Measurements from ENCODE around the gene FUZ.

Gene FUZ

DNA sequence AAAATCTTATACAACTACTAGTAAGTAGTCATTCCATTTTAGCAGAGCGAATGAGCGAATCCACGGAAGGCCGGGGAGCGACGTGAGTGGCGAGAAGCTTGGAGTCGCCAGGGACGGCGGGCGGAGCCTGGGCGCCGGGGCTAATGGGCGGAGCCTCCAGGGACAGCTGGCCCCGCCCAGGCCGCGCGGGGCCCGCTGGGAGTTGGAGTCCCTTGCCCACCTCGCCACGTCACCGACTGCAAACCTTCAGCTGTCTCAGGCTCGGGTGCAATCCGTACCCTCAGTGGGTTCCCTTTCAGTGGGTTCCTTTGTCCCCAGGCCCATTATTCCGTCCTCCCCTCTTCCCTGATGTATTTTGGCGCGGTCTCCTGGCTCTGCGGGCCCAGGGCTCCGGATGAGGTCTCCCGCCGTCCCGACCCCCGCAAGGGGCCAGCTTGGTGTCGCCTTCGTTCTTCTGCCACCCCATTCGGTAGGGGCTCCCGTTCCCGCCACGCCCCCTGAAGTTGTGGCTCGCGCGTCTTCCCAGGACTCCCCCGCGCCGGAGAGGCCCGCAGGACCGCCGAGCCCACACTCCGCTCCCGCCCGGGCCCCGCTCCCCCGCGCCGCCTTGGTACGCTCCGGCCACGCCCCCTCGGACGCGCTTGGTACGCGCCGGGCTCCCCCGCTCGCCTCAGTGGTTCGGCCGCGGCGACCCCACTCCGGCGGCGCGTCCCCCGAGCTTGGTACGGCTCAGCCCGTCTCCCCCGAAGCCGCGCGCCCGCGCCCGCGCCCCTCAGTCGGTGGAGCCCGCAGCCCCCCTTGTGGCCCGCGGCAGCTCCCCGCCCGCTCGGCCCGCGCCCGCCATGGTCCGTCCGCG is 37.6 kb upstream of the FUZ start, which contains the start of gene PTOV1:
TSS of gene PTOV1 (plus strand) at position 673 of the 856 bp plus-strand sequence.
- no peak for FAIRE-seq

DNA sequence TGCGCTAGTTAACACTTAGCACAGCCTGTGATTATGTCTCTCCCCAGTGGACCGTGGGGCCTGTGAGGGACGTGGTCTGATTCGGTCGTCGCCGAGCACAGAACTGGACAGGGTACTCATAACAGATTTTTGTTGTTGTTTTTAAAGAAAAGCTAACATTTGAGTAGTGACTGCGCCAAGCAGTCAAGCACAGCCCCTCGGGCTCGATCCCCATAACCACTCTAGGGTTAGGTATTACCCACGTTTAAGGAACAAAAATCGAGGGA is 37.1 kb upstream of the FUZ start:
- FAIRE-seq = no peak

GRCh38 chr19:49849433-49850220 is 36.5 kb upstream of the FUZ start:
- no peak for FAIRE-seq

GRCh38 chr19:49848938-49849337 is 35.8 kb upstream of the FUZ start:
- no peak for FAIRE-seq

- no peak for FAIRE-seq
Measured at GRCh38 chr19:49847731-49848696, 34.9 kb upstream of the FUZ start.

GRCh38 chr19:49846408-49846807 is 33.3 kb upstream of the FUZ start:
- no peak for FAIRE-seq

DNA sequence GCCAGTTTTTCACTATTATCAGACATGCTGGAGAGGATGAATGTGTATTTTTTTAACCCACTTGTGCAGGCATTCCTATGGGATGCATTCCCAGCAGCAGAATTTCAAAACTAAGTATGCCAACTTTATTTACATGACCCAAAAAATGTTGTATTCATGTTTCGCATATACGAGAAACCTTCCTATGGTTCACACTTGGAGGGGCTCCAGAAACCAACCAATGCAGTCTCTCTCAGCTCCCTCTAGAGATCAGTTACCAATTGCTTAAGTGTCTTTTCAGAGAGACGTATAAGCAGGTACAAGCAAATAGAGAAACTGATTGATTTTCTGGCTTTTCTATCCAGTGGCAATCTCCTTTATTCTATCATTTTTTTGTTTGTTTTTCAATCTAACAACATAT is 32.3 kb upstream of the FUZ start:
- FAIRE-seq = no peak

GRCh38 chr19:49844138-49845095 is 31.3 kb upstream of the FUZ start:
- FAIRE-seq = no peak

- no peak for FAIRE-seq
Measured at GRCh38 chr19:49843265-49843664, 30.2 kb upstream of the FUZ start.

DNA sequence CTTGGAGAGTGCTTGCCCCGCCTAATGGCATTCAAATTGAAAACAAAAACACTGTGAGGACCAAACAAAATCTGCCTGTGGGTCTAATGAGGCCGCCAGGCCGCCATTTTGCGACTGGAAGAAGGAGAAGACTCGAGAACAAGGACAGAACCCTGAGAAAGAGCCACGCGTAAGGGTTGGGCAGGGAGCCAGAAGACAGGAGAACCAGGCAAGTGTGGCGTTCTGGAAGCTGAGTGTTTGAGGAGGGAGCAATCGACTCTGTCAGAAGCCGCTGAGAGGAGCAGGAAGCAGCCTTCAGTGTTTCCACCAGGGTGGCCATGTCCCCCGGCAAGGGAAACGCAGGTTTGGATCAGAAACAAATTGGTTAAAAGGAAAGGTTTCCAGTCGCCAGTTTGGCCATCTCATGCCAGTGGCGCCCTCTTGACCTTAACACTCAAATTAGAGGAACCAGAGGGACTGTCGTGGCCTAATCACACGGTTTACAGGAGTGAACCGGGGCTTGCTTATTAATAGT is 27.7 kb upstream of the FUZ start:
- no peak for FAIRE-seq

DNA sequence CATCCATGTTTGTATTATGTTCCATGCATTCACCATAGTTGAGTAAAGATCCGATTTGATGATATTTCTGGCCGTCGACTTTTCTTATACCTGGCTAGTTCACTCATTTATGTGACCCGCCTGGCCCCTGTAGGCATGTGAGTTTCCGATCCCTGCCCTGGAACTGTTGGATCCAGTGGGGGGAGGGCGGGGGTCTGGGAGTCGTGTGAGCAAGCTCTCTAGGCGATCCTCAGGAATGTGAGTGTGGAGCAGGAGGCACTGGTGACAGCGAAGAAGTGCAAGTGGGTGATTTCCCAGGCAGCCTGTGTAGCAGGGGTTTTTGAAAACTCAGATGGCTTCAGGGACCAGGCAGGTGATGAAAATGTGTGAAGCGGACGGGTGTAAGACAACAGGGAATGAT is 27.2 kb upstream of the FUZ start:
- FAIRE-seq = no peak

DNA sequence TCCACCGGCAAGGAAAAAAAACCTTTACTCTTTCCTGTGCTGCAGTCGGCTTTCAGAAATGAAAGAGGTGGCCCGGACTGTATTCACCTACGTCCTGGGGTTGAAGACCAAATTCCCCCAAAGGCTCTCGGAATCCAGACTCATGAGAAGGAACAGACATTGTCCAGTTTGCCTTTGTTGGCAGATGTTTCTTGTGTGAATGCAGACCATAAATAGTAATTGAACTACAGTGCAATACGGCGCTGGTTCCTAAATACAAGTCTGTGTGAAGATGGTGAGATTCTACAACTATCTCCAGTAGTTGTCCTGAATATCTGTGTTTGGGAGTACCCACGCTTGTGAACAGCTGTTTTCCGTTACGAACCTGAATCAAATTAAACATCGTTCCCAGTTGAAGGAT is 26.6 kb upstream of the FUZ start:
- no peak for FAIRE-seq

GRCh38 chr19:49838885-49839588 is 25.9 kb upstream of the FUZ start:
- no peak for FAIRE-seq

GRCh38 chr19:49837425-49837824 is 24.3 kb upstream of the FUZ start:
- no peak for FAIRE-seq

DNA sequence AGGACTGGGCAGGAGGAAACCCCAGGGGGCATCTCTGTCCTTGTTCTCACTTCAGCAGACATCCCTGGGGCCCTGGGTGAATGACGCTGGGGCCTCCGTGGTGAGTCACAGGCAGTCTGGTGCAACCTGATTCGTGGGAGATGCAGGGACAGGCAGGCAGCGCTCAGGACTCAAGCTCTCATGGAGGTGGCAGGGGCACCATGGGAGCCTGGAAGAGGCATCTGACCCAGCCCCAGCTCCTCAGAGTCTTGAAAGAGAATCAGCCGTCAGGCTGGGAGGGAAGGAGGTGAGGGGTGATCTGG is 23.9 kb upstream of the FUZ start:
- no peak for FAIRE-seq

GRCh38 chr19:49836176-49837008 is 23.3 kb upstream of the FUZ start:
- no peak for FAIRE-seq

DNA sequence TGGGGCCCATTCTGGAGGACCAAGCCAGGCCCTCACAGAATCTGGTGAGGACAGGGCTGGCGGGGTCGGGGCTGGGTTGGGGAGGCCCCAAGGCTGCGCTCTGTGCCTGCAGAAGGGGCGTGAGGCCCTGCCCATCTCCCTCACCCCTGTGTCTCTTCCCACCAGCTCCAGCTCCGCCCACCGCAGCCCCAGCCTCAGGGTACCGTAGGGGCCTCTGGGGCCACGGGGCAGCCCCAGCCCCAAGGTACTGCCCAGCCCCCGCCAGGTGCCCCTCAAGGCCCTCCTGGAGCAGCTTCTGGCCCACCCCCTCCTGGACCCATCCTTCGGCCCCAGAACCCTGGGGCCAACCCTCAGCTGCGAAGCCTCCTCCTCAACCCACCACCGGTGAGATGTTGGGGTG is 22.5 kb upstream of the FUZ start:
- no peak for FAIRE-seq

GRCh38 chr19:49833599-49833998 is 20.5 kb upstream of the FUZ start:
- FAIRE-seq = no peak

DNA sequence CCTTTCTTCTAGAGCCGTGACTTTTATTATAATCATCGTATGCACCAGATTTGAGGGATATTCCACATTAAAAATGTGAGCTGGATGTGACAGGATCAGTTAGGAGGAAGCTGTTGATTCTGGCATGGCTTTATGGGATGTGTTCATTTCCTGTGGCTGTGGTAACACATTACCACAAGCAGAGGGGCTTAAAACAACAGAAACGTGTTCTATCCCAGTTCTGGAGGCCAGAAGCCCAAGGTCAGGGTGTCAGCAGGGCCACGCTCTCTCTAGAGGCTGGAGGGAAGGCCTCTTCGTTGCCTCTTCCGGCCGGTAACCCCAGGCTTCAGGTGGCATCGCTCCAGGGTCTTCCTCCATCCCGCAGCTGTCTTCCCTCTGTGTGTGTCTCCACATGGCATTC is 19.5 kb upstream of the FUZ start:
- FAIRE-seq = no peak

- FAIRE-seq = no peak
Measured at GRCh38 chr19:49831592-49831991, 18.5 kb upstream of the FUZ start.
